Activated CD4-positive, alpha-beta T cell treated with anti-CD3 and anti-CD28 coated beads, Interleukin-2, amount 10 ng/mL, durations not matched to agents 24 days and 14 days (primary cell): Measurements from ENCODE around the gene HNRNPA3. TPM values are rescaled to one million over a fixed set of nuclear protein-coding genes. Genes with fewer than 3 reads are reported as not detected.
"Not testable (repeated sequence)": the region's sequence is repeated elsewhere in the genome, so short reads cannot be mapped to it uniquely, and the experiment has no call there.

ENCODE experiments used
- DNase-seq: peaks from one replicate; pipeline ENCODE4 v3.0.0; 2022
- H3K27ac Mint-ChIP-seq: one replicate; pipeline ENCODE4 v1.8.0; 2022; ENCODE audit warnings: mild to moderate bottlenecking, mixed read lengths
- H3K27me3 Mint-ChIP-seq: one replicate; pipeline ENCODE4 v1.8.0; 2022; ENCODE audit warnings: mixed read lengths
- H3K36me3 Mint-ChIP-seq: one replicate; pipeline ENCODE4 v1.8.0; 2022; ENCODE audit warnings: low read depth, mild to moderate bottlenecking, mixed read lengths
- H3K4me1 Mint-ChIP-seq: one replicate; pipeline ENCODE4 v1.8.0; 2021; ENCODE audit warnings: mixed read lengths
- H3K4me3 Mint-ChIP-seq: one replicate; pipeline ENCODE4 v1.8.0; 2022; ENCODE audit warnings: mild to moderate bottlenecking, moderate library complexity, mixed read lengths
- H3K9me3 Mint-ChIP-seq: one replicate; pipeline ENCODE4 v1.8.0; 2021; ENCODE audit warnings: mixed read lengths
- intact Hi-C: fragments of 100-400 bp; cut with micrococcal nuclease; formaldehyde crosslinking; loops from one replicate; pipeline ENCODE4 v1.15.1; 2023
- total RNA-seq: library from RNA; stranded (reverse); gene quantifications from 2 replicates; pipeline ENCODE4 v1.2.3, GENCODE V29; 2022

The HNRNPA3 gene
- total RNA-seq, 1 donor from 2014 or later, result 333 TPM

- H3K27ac Mint-ChIP-seq, H3K4me3 Mint-ChIP-seq, DNase-seq, H3K9me3 Mint-ChIP-seq, H3K36me3 Mint-ChIP-seq, H3K4me1 Mint-ChIP-seq, intact Hi-C loops: not testable (repeated sequence)
- peaks cover 35% of the 10 kb centered on the region for H3K27me3 Mint-ChIP-seq
These were observed 32.9 kb upstream of the HNRNPA3 start for GRCh38 chr2:177179671-177180070.

GRCh38 chr2:177180269-177181000 is 32.2 kb upstream of the HNRNPA3 start:
- Mint-ChIP-seq H3K27ac (no peak overlapping the region), H3K27me3 (peaks cover 34% of the 10 kb centered on the region), H3K4me1 (peaks cover 2% of the 10 kb centered on the region), H3K36me3 (no peaks in the 10 kb centered on the region), H3K4me3 (no peak overlapping the region), H3K9me3 (no peaks in the 10 kb centered on the region)
- no peak for DNase-seq
- intact Hi-C loops, result no loop called here

- H3K9me3 Mint-ChIP-seq, result no peaks in the 10 kb centered on the region
- no peaks in the 10 kb centered on the region for H3K36me3 Mint-ChIP-seq
- H3K4me3 Mint-ChIP-seq, result no peak overlapping the region
- no peak overlapping the region for H3K27ac Mint-ChIP-seq
- H3K4me1 Mint-ChIP-seq, result peaks cover 2% of the 10 kb centered on the region
- intact Hi-C loops, result no loop called here
- DNase-seq, result no peak
- peaks cover 32% of the 10 kb centered on the region for H3K27me3 Mint-ChIP-seq
These were observed 28.7 kb upstream of the HNRNPA3 start for GRCh38 chr2:177183860-177184259.

GRCh38 chr2:177184606-177185005 is 28.0 kb upstream of the HNRNPA3 start:
- no peak overlapping the region for H3K4me3 Mint-ChIP-seq
- H3K27ac Mint-ChIP-seq, result no peak overlapping the region
- intact Hi-C loops, result no loop called here
- peaks cover 25% of the 10 kb centered on the region for H3K27me3 Mint-ChIP-seq
- peaks cover 2% of the 10 kb centered on the region for H3K4me1 Mint-ChIP-seq
- no peaks in the 10 kb centered on the region for H3K36me3 Mint-ChIP-seq
- no peaks in the 10 kb centered on the region for H3K9me3 Mint-ChIP-seq
- DNase-seq, result no peak

GRCh38 chr2:177186038-177186437 is 26.6 kb upstream of the HNRNPA3 start:
- peaks cover 23% of the 10 kb centered on the region for H3K27me3 Mint-ChIP-seq
- H3K4me1 Mint-ChIP-seq, H3K27ac Mint-ChIP-seq, H3K9me3 Mint-ChIP-seq, intact Hi-C loops, H3K36me3 Mint-ChIP-seq, H3K4me3 Mint-ChIP-seq, DNase-seq: not testable (repeated sequence)

GRCh38 chr2:177187631-177188312 is 24.8 kb upstream of the HNRNPA3 start:
- DNase-seq, result no peak
- Mint-ChIP-seq H3K4me3 (no peak overlapping the region), H3K4me1 (peaks cover 2% of the 10 kb centered on the region), H3K9me3 (no peaks in the 10 kb centered on the region), H3K27ac (no peak overlapping the region), H3K27me3 (peaks cover 14% of the 10 kb centered on the region), H3K36me3 (no peaks in the 10 kb centered on the region)
- intact Hi-C loops, result no loop called here

- no peak for DNase-seq
- H3K36me3 Mint-ChIP-seq, result no peaks in the 10 kb centered on the region
- no peaks in the 10 kb centered on the region for H3K4me1 Mint-ChIP-seq
- H3K27me3 Mint-ChIP-seq, result peaks cover 5% of the 10 kb centered on the region
- H3K27ac Mint-ChIP-seq, result no peak overlapping the region
- H3K9me3 Mint-ChIP-seq, result no peaks in the 10 kb centered on the region
- no peak overlapping the region for H3K4me3 Mint-ChIP-seq
- intact Hi-C loops, result no loop called here
These were observed 23.8 kb upstream of the HNRNPA3 start for GRCh38 chr2:177188482-177189469.

- no peak overlapping the region for H3K4me3 Mint-ChIP-seq
- H3K9me3 Mint-ChIP-seq, result no peaks in the 10 kb centered on the region
- H3K27me3 Mint-ChIP-seq, result no peaks in the 10 kb centered on the region
- DNase-seq, result no peak
- H3K36me3 Mint-ChIP-seq, result no peaks in the 10 kb centered on the region
- no peaks in the 10 kb centered on the region for H3K4me1 Mint-ChIP-seq
- H3K27ac Mint-ChIP-seq, result no peak overlapping the region
- intact Hi-C loops, result no loop called here
These were observed 21.7 kb upstream of the HNRNPA3 start for GRCh38 chr2:177190941-177191340.

- Mint-ChIP-seq H3K36me3 (no peaks in the 10 kb centered on the region), H3K27ac (no peak overlapping the region), H3K4me1 (no peaks in the 10 kb centered on the region), H3K4me3 (no peak overlapping the region), H3K27me3 (no peaks in the 10 kb centered on the region), H3K9me3 (no peaks in the 10 kb centered on the region)
- DNase-seq, result no peak
- intact Hi-C loops, result no loop called here
These were observed 19.8 kb upstream of the HNRNPA3 start for GRCh38 chr2:177192788-177193187.

- no peak overlapping the region for H3K27ac Mint-ChIP-seq
- no peak overlapping the region for H3K4me3 Mint-ChIP-seq
- no peaks in the 10 kb centered on the region for H3K27me3 Mint-ChIP-seq
- H3K4me1 Mint-ChIP-seq, result no peaks in the 10 kb centered on the region
- intact Hi-C loops, result no loop called here
- no peak for DNase-seq
- H3K9me3 Mint-ChIP-seq, result no peaks in the 10 kb centered on the region
- no peaks in the 10 kb centered on the region for H3K36me3 Mint-ChIP-seq
These were observed 19.4 kb upstream of the HNRNPA3 start for GRCh38 chr2:177193240-177193639.

GRCh38 chr2:177195194-177195593 is 17.4 kb upstream of the HNRNPA3 start:
- Mint-ChIP-seq H3K9me3 (no peaks in the 10 kb centered on the region), H3K36me3 (no peaks in the 10 kb centered on the region), H3K4me1 (no peaks in the 10 kb centered on the region), H3K4me3 (no peak overlapping the region), H3K27me3 (no peaks in the 10 kb centered on the region), H3K27ac (no peak overlapping the region)
- DNase-seq, result no peak
- intact Hi-C loops, result no loop called here

GRCh38 chr2:177200419-177200818 is 12.2 kb upstream of the HNRNPA3 start:
- H3K27ac Mint-ChIP-seq, H3K9me3 Mint-ChIP-seq, H3K27me3 Mint-ChIP-seq, intact Hi-C loops, H3K4me1 Mint-ChIP-seq, DNase-seq, H3K4me3 Mint-ChIP-seq, H3K36me3 Mint-ChIP-seq: not testable (repeated sequence)

GRCh38 chr2:177201919-177202346 is 10.7 kb upstream of the HNRNPA3 start:
- intact Hi-C loops, result no loop called here
- peaks cover 4% of the 10 kb centered on the region for H3K4me1 Mint-ChIP-seq
- DNase-seq, result no peak
- no peaks in the 10 kb centered on the region for H3K9me3 Mint-ChIP-seq
- no peak overlapping the region for H3K4me3 Mint-ChIP-seq
- no peak overlapping the region for H3K27ac Mint-ChIP-seq
- no peaks in the 10 kb centered on the region for H3K27me3 Mint-ChIP-seq
- peaks cover 2% of the 10 kb centered on the region for H3K36me3 Mint-ChIP-seq

GRCh38 chr2:177204417-177204816 is 8.2 kb upstream of the HNRNPA3 start:
- Mint-ChIP-seq H3K9me3 (no peaks in the 10 kb centered on the region), H3K27me3 (no peaks in the 10 kb centered on the region), H3K4me1 (peaks cover 11% of the 10 kb centered on the region), H3K36me3 (peaks cover 4% of the 10 kb centered on the region), H3K4me3 (no peak overlapping the region), H3K27ac (no peak overlapping the region)
- DNase-seq, result no peak
- intact Hi-C loops, result no loop called here
